ENCODE measurements around the gene ANKRD34A. TPM values are rescaled to one million over a fixed set of nuclear protein-coding genes. Genes with fewer than 3 reads are reported as not detected.

Gene ANKRD34A
- total and polyA plus RNA-seq, 2 of the 13 experiments (the other 11 are each of a cell fraction or from before 2014, with no cell fraction given): 0.05 to 0.07 TPM

DNA sequence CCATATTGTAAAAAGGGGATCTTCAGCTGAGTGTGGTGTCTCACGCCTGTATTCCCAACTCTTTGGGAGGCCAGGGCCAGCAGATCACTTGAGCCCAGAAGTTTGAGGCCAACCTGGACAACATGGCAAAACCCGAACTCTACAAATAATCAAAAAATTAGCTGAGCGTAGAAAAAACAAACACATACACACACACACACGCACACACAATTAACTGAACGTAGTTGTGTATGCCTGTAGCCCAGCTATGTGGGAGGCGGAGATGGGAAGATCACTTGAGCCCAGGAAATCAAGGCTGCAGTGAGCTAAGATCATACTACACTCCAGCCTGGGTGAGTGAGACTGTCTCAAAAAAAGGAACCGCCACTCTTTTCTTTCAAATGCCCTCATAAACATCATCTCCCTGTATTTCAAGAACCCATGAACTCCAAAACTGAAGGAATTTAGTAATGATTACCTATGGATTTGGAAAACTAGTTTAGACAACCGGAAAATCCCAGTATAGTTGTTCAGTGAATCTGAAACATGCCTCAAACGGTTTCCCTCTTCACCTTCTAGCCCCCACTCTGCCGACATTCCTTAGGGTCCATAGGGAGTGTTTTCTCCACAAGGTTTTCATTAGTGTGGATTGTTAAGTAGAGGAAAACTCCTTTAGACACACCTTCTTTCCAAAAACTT lies 27.5 kb upstream of the ANKRD34A start (continued):
- TF ChIP-seq HDAC2 (CRISPR knock-in tag; IDR thresholded peaks at IDR 0.05) (0 out of 2 replicates have a peak, but pooled peaks have one; percentile 24), GATA4 (IDR thresholded peaks at IDR 0.05; ENCODE audit: borderline replicate concordance, low read depth) (peak; percentile 69; the same call in 1 of the 2 replicates), SMAD3 (CRISPR knock-in tag; IDR thresholded peaks at IDR 0.05) (no peak), FOXK1 (CRISPR knock-in tag; IDR thresholded peaks at IDR 0.05; ENCODE audit: borderline replicate concordance, low read depth) (peak; percentile 42; the same call in 1 of the 2 replicates), ERF (CRISPR knock-in tag; IDR thresholded peaks at IDR 0.05) (0 out of 2 replicates have a peak, but pooled peaks have one; percentile 9), ZC3H13 (CRISPR knock-in tag; IDR thresholded peaks at IDR 0.05) (peak; percentile 79), NFIC (IDR thresholded peaks at IDR 0.05; ENCODE audit: low read length) (peak; percentile 51; the same call in 1 of the 2 replicates), NFYB (CRISPR knock-in tag; IDR thresholded peaks at IDR 0.05) (no peak), POLR2AphosphoS5 (IDR thresholded peaks at IDR 0.05; ENCODE audit: low read depth, low read length) (peak; percentile 88), KLF16 (CRISPR knock-in tag; IDR thresholded peaks at IDR 0.05) (peak in 1 of 2 experiments; percentile 11; a peak in 1 of 4 replicates), ZSCAN22 (CRISPR knock-in tag; IDR thresholded peaks at IDR 0.05) (no peak), ZNF629 (CRISPR knock-in tag; conservative IDR thresholded peaks at IDR 0.05) (0 out of 2 replicates have a peak, but pooled peaks have one; percentile 12), ZNF878 (CRISPR knock-in tag; IDR thresholded peaks at IDR 0.05) (peak; percentile 56; the same call in 1 of the 2 replicates), CBX1 (IDR thresholded peaks at IDR 0.05; ENCODE audit: low read depth) (peak; percentile 45), SALL1 (CRISPR knock-in tag; IDR thresholded peaks at IDR 0.05) (peak; percentile 52; the same call in 1 of the 2 replicates)
- TF ChIP-seq, protein P1, sequence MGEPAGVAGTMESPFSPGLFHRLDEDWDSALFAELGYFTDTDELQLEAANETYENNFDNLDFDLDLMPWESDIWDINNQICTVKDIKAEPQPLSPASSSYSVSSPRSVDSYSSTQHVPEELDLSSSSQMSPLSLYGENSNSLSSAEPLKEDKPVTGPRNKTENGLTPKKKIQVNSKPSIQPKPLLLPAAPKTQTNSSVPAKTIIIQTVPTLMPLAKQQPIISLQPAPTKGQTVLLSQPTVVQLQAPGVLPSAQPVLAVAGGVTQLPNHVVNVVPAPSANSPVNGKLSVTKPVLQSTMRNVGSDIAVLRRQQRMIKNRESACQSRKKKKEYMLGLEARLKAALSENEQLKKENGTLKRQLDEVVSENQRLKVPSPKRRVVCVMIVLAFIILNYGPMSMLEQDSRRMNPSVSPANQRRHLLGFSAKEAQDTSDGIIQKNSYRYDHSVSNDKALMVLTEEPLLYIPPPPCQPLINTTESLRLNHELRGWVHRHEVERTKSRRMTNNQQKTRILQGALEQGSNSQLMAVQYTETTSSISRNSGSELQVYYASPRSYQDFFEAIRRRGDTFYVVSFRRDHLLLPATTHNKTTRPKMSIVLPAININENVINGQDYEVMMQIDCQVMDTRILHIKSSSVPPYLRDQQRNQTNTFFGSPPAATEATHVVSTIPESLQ (CRISPR knock-in tag; conservative IDR thresholded peaks at IDR 0.05): no peak
- TF ChIP-seq, protein P2, sequence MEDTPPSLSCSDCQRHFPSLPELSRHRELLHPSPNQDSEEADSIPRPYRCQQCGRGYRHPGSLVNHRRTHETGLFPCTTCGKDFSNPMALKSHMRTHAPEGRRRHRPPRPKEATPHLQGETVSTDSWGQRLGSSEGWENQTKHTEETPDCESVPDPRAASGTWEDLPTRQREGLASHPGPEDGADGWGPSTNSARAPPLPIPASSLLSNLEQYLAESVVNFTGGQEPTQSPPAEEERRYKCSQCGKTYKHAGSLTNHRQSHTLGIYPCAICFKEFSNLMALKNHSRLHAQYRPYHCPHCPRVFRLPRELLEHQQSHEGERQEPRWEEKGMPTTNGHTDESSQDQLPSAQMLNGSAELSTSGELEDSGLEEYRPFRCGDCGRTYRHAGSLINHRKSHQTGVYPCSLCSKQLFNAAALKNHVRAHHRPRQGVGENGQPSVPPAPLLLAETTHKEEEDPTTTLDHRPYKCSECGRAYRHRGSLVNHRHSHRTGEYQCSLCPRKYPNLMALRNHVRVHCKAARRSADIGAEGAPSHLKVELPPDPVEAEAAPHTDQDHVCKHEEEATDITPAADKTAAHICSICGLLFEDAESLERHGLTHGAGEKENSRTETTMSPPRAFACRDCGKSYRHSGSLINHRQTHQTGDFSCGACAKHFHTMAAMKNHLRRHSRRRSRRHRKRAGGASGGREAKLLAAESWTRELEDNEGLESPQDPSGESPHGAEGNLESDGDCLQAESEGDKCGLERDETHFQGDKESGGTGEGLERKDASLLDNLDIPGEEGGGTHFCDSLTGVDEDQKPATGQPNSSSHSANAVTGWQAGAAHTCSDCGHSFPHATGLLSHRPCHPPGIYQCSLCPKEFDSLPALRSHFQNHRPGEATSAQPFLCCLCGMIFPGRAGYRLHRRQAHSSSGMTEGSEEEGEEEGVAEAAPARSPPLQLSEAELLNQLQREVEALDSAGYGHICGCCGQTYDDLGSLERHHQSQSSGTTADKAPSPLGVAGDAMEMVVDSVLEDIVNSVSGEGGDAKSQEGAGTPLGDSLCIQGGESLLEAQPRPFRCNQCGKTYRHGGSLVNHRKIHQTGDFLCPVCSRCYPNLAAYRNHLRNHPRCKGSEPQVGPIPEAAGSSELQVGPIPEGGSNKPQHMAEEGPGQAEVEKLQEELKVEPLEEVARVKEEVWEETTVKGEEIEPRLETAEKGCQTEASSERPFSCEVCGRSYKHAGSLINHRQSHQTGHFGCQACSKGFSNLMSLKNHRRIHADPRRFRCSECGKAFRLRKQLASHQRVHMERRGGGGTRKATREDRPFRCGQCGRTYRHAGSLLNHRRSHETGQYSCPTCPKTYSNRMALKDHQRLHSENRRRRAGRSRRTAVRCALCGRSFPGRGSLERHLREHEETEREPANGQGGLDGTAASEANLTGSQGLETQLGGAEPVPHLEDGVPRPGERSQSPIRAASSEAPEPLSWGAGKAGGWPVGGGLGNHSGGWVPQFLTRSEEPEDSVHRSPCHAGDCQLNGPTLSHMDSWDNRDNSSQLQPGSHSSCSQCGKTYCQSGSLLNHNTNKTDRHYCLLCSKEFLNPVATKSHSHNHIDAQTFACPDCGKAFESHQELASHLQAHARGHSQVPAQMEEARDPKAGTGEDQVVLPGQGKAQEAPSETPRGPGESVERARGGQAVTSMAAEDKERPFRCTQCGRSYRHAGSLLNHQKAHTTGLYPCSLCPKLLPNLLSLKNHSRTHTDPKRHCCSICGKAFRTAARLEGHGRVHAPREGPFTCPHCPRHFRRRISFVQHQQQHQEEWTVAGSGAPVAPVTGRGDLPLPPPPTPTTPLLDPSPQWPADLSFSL (CRISPR knock-in tag; IDR thresholded peaks at IDR 0.05): peak; percentile 80; the same call in 1 of the 2 replicates
